Naive thymus-derived CD4-positive, alpha-beta T cell (primary cell): Measurements from ENCODE around the gene RIPOR1. TPM values are rescaled to one million over a fixed set of nuclear protein-coding genes. Genes with fewer than 3 reads are reported as not detected.

Experiments
- ATAC-seq: fragments of 150-1000 bp; cut with Tn5 transposase; 2 replicates; pipeline ENCODE4 v1.10.0; 2021; ENCODE audit warnings: mild to moderate bottlenecking, moderate library complexity
- CTCF ChIA-PET: fragments of 350-600 bp; sonication (Branson Sonifier 250); formaldehyde crosslinking; loops from one replicate; lab custom pipeline; 2021; ENCODE audit warnings: antibody characterized with exemption; lab: Charles Lee
- POLR2A ChIA-PET: fragments of 350-600 bp; sonication (Branson Sonifier 250); formaldehyde crosslinking; loops from one replicate; lab custom pipeline; 2021; ENCODE audit warnings: antibody characterized with exemption, inconsistent platforms; lab: Charles Lee
- DNase-seq, 9 donors: peaks; one replicate each; pipeline versions ENCODE4 v3.0.0 to v3.0.0-alpha.2; 2020 to 2022; ENCODE audit warnings: mixed read lengths in 1 of 9
- H3K27ac ChIP-seq: one replicate; pipeline ENCODE4 v1.7.0; 2013; ENCODE audit warnings: mild to moderate bottlenecking, low read depth, low read length, moderate library complexity
- H3K27me3 ChIP-seq, 2 donors: one replicate each; pipeline ENCODE4 v1.7.0; 2013; ENCODE audit warnings: low read length in 2 of 2, mild to moderate bottlenecking in 2 of 2, moderate library complexity in 2 of 2; ENCODE audit not compliant: control insufficient read depth in 2 of 2, insufficient read depth in 2 of 2
- H3K36me3 ChIP-seq, 3 experiments: 1 replicate in 2 of 3; 2 replicates in 1 of 3; pipeline ENCODE4 v1.7.0; 2013; ENCODE audit warnings: low read length in 3 of 3, mild to moderate bottlenecking in 3 of 3, moderate library complexity in 1 of 3; ENCODE audit not compliant: insufficient read depth in 3 of 3, control insufficient read depth in 2 of 3
- H3K4me1 ChIP-seq, 2 donors: one replicate each; pipeline ENCODE4 v1.7.0; 2013; ENCODE audit warnings: low read length in 2 of 2, mild to moderate bottlenecking in 2 of 2, moderate library complexity in 1 of 2; ENCODE audit not compliant: control insufficient read depth in 2 of 2, insufficient read depth in 2 of 2
- H3K4me3 ChIP-seq: 2 replicates; pipeline ENCODE4 v1.7.0; 2013; ENCODE audit warnings: mild to moderate bottlenecking, low read length
- H3K9me3 ChIP-seq, 3 experiments: 1 replicate in 2 of 3; 2 replicates in 1 of 3; pipeline ENCODE4 v1.7.0; 2013; ENCODE audit warnings: low read length in 3 of 3; ENCODE audit not compliant: control insufficient read depth in 2 of 3
- H3K27ac Mint-ChIP-seq, 9 donors: one replicate each; pipeline ENCODE4 v1.8.0; 2020 to 2022; ENCODE audit warnings: mixed read lengths in 9 of 9, mild to moderate bottlenecking in 8 of 9, moderate library complexity in 5 of 9, inconsistent platforms in 2 of 9
- H3K27me3 Mint-ChIP-seq, 5 donors: one replicate each; pipeline ENCODE4 v1.8.0; 2021 to 2022; ENCODE audit warnings: mixed read lengths in 5 of 5, mild to moderate bottlenecking in 1 of 5
- H3K36me3 Mint-ChIP-seq, 5 donors: one replicate each; pipeline ENCODE4 v1.8.0; 2020 to 2022; ENCODE audit warnings: mixed read lengths in 5 of 5, mild to moderate bottlenecking in 3 of 5, inconsistent platforms in 1 of 5
- H3K4me1 Mint-ChIP-seq, 7 donors: one replicate each; pipeline ENCODE4 v1.8.0; 2020 to 2022; ENCODE audit warnings: mixed read lengths in 7 of 7, mild to moderate bottlenecking in 3 of 7, inconsistent platforms in 1 of 7
- H3K4me3 Mint-ChIP-seq, 10 donors: one replicate each; pipeline ENCODE4 v1.8.0; 2020 to 2022; ENCODE audit warnings: mild to moderate bottlenecking in 10 of 10, mixed read lengths in 10 of 10, moderate library complexity in 6 of 10, inconsistent platforms in 2 of 10
- H3K9me3 Mint-ChIP-seq, 11 donors: one replicate each; pipeline ENCODE4 v1.8.0; 2020 to 2022; ENCODE audit warnings: mixed read lengths in 11 of 11, mild to moderate bottlenecking in 4 of 11, inconsistent platforms in 1 of 11, moderate library complexity in 1 of 11
- intact Hi-C, 2 donors: fragments of 100-400 bp; cut with micrococcal nuclease; formaldehyde crosslinking; loops; one replicate each; pipeline ENCODE4 v1.15.1; 2023
- polyA plus RNA-seq, 2 donors: library from polyadenylated mRNA; unstranded; fragments of 300-500 nt; fragmentation: Illumina TruSeq; gene quantifications; one replicate each; pipeline ENCODE4 v1.2.3, GENCODE V29; 2021
- total RNA-seq, 6 experiments: library from RNA in 5 of 6; stranded (reverse) in 5 of 6; gene quantifications; 1 replicate in 5 of 6; 2 replicates in 1 of 6; pipeline ENCODE4 v1.2.3 and lab custom pipeline; 2021 to 2026

Gene RIPOR1
- total and polyA plus RNA-seq, 7 experiments from 2014 or later, result 2.5 to 103 (median 47.2) TPM

- intact Hi-C loops, result no loop called here
- Histone ChIP-seq H3K4me1 (peaks cover 27 to 39% of the 10 kb centered on the region in 2 donors), H3K36me3 (peaks cover 0 to 5% (median 0%) of the 10 kb centered on the region in 3 experiments), H3K27me3 (no peaks in the 10 kb centered on the region), H3K27ac (no peak overlapping the region), H3K4me3 (no peak overlapping the region), H3K9me3 (no peaks in the 10 kb centered on the region)
- Mint-ChIP-seq H3K27me3 (no peaks in the 10 kb centered on the region), H3K4me3 (peak overlapping the region in 1 of 10 donors; percentile 12), H3K4me1 (peaks cover 26 to 63% (median 47%) of the 10 kb centered on the region in 7 donors), H3K36me3 (peaks cover 0 to 15% (median 11%) of the 10 kb centered on the region in 5 donors), H3K9me3 (no peaks in the 10 kb centered on the region), H3K27ac (peak overlapping the region in 1 of 9 donors; percentile 68)
- ChIA-PET CTCF (interaction anchor here (0.6 to 11.9 kb wide), 7 partner anchors 9 to 109 kb away, joined by 3 to 256 read pairs (median 4); partner anchors contain the start of gene CARMIL2), POLR2A (interaction anchor here (1.0 to 14.0 kb wide), 3 partner anchors 13 to 101 kb away, joined by 3 to 581 read pairs (median 3); partner anchors contain the start of gene ACD)
- ATAC-seq (no peak), DNase-seq (no peak)
These were observed 30.2 kb downstream of the RIPOR1 start for GRCh38 chr16:67558859-67559258.

- no peak for DNase-seq
- H3K27ac ChIP-seq, result peak overlapping the region; percentile 98
- peak overlapping the region; percentile 85 to 93 (median 90) for H3K4me3 Mint-ChIP-seq
- CTCF ChIA-PET, result interaction anchor here (1.0 to 11.9 kb wide), 6 partner anchors 10 to 84 kb away, joined by 3 to 256 read pairs (median 16); partner anchors contain the start of gene CARMIL2
- no peaks in the 10 kb centered on the region for H3K9me3 Mint-ChIP-seq
- POLR2A ChIA-PET, result interaction anchor here (0.6 to 14.0 kb wide), 11 partner anchors 15 to 323 kb away, joined by 3 to 581 read pairs (median 11); partner anchors contain the start of genes ACD, ATP6V0D1, C16orf86 and CARMIL2
- intact Hi-C loops, result loop anchor here (5.0 to 10.0 kb wide), 6 partner anchors 334 to 1281 kb away; partner anchors contain the start of genes NFATC3 (in 1 of the 2), PRMT7 (in 1 of the 2), PSMB10 (in 1 of the 2) and SLC7A6OS (in 1 of the 2)
- H3K27me3 ChIP-seq, result no peaks in the 10 kb centered on the region
- H3K27me3 Mint-ChIP-seq, result no peaks in the 10 kb centered on the region
- H3K9me3 ChIP-seq, result no peaks in the 10 kb centered on the region
- no peak for ATAC-seq
- peaks cover 0 to 5% (median 0%) of the 10 kb centered on the region in 3 experiments for H3K36me3 ChIP-seq
- H3K36me3 Mint-ChIP-seq, result peaks cover 0 to 9% (median 8%) of the 10 kb centered on the region in 5 donors
- H3K4me1 Mint-ChIP-seq, result peaks cover 29 to 65% (median 47%) of the 10 kb centered on the region in 7 donors
- H3K4me1 ChIP-seq, result peaks cover 39 to 45% of the 10 kb centered on the region in 2 donors
- peak overlapping the region; percentile 90 to 99 (median 96) for H3K27ac Mint-ChIP-seq
- H3K4me3 ChIP-seq, result peak overlapping the region; percentile 72
These were observed 32.3 kb downstream of the RIPOR1 start for GRCh38 chr16:67560827-67561342.

GRCh38 chr16:67561501-67561823, 32.8 kb downstream of the RIPOR1 start:
- peaks cover 0 to 9% (median 6%) of the 10 kb centered on the region in 5 donors for H3K36me3 Mint-ChIP-seq
- H3K4me1 ChIP-seq, result peaks cover 35 to 40% of the 10 kb centered on the region in 2 donors

GRCh38 chr16:67561824-67562525, 33.3 kb downstream of the RIPOR1 start:
- Mint-ChIP-seq H3K4me1 (peaks cover 28 to 64% (median 46%) of the 10 kb centered on the region in 7 donors), H3K9me3 (no peaks in the 10 kb centered on the region), H3K27ac (peak overlapping the region; percentile 90 to 99 (median 96)), H3K4me3 (peak overlapping the region; percentile 85 to 93 (median 90)), H3K27me3 (no peaks in the 10 kb centered on the region), H3K36me3 (peaks cover 0 to 9% (median 6%) of the 10 kb centered on the region in 5 donors)
- ATAC-seq (peak; percentile 86), DNase-seq (peak; percentile 93 to 98 (median 96))
- peaks cover 30 to 36% of the 10 kb centered on the region in 2 donors for H3K4me1 ChIP-seq
- H3K36me3 ChIP-seq, result peaks cover 0 to 5% (median 0%) of the 10 kb centered on the region in 3 experiments
- H3K27me3 ChIP-seq, result no peaks in the 10 kb centered on the region
- peak overlapping the region; percentile 72 for H3K4me3 ChIP-seq
- peak overlapping the region; percentile 98 for H3K27ac ChIP-seq
- H3K9me3 ChIP-seq, result no peaks in the 10 kb centered on the region
- intact Hi-C loops, result loop anchor here (1.0 to 10.0 kb wide), 22 partner anchors 15 to 1280 kb away; partner anchors contain the start of genes ACD (in 2 of the 2), ATP6V0D1 (in 2 of the 2), NFATC3 (in 2 of the 2) and NUTF2 (in 2 of the 2)
- ChIA-PET CTCF (interaction anchor here (0.8 to 11.9 kb wide), 17 partner anchors 11 to 152 kb away, joined by 3 to 256 read pairs (median 3); partner anchors contain the start of genes ACD, CARMIL2, PARD6A and RIPOR1), POLR2A (interaction anchor here (0.8 to 14.0 kb wide), 17 partner anchors 10 to 444 kb away, joined by 3 to 581 read pairs (median 5); partner anchors contain the start of genes ACD, ATP6V0D1, C16orf86 and CARMIL2)

More at GRCh38 chr16:67561501-67561823, 32.8 kb downstream of the RIPOR1 start:
- peak overlapping the region; percentile 98 for H3K27ac ChIP-seq
- intact Hi-C loops, result loop anchor here (5.0 to 10.0 kb wide), 6 partner anchors 334 to 1281 kb away; partner anchors contain the start of genes NFATC3 (in 1 of the 2), PRMT7 (in 1 of the 2), PSMB10 (in 1 of the 2) and SLC7A6OS (in 1 of the 2)
- H3K4me3 Mint-ChIP-seq, result peak overlapping the region; percentile 85 to 93 (median 90)
- H3K27me3 Mint-ChIP-seq, result no peaks in the 10 kb centered on the region
- peaks cover 25 to 63% (median 44%) of the 10 kb centered on the region in 7 donors for H3K4me1 Mint-ChIP-seq
- peak overlapping the region; percentile 90 to 99 (median 96) for H3K27ac Mint-ChIP-seq
- no peak for ATAC-seq
- H3K36me3 ChIP-seq, result peaks cover 0 to 5% (median 0%) of the 10 kb centered on the region in 3 experiments
- ChIA-PET CTCF (interaction anchor here (0.8 to 11.9 kb wide), 9 partner anchors 11 to 99 kb away, joined by 3 to 256 read pairs (median 6); partner anchors contain the start of genes ACD, CARMIL2 and PARD6A), POLR2A (interaction anchor here (0.6 to 14.0 kb wide), 15 partner anchors 11 to 444 kb away, joined by 3 to 581 read pairs (median 7); partner anchors contain the start of genes ACD, ATP6V0D1, C16orf86 and CARMIL2)
- no peaks in the 10 kb centered on the region for H3K27me3 ChIP-seq
- peak overlapping the region; percentile 72 for H3K4me3 ChIP-seq
- H3K9me3 ChIP-seq, result no peaks in the 10 kb centered on the region
- DNase-seq, result no peak
- H3K9me3 Mint-ChIP-seq, result no peaks in the 10 kb centered on the region

- H3K4me3 Mint-ChIP-seq, result peak within 1 kb of the TSS; percentile 87 to 93 (median 91)
- H3K9me3 Mint-ChIP-seq, result no peaks in the 10 kb centered on the region
- peak within 1 kb of the TSS; percentile 72 for H3K4me3 ChIP-seq
- H3K4me1 Mint-ChIP-seq, result peaks cover 30 to 64% (median 46%) of the 10 kb centered on the region in 7 donors
- no peaks in the 10 kb centered on the region for H3K9me3 ChIP-seq
- peak in 1 of 9 donors; percentile 81 for DNase-seq
- intact Hi-C loops, result loop anchor here (1.0 to 10.0 kb wide), 22 partner anchors 15 to 1280 kb away; partner anchors contain the start of genes ACD (in 2 of the 2), ATP6V0D1 (in 2 of the 2), NFATC3 (in 2 of the 2) and NUTF2 (in 2 of the 2)
- no peaks in the 10 kb centered on the region for H3K27me3 Mint-ChIP-seq
- peaks cover 29 to 40% of the 10 kb centered on the region in 2 donors for H3K4me1 ChIP-seq
- ATAC-seq, result peak; percentile 72
- peak within 1 kb of the TSS; percentile 98 for H3K27ac ChIP-seq
- peak within 1 kb of the TSS; percentile 90 to 99 (median 96) for H3K27ac Mint-ChIP-seq
- POLR2A ChIA-PET, result interaction anchor here (1.0 to 14.0 kb wide), 19 partner anchors 16 to 443 kb away, joined by 3 to 581 read pairs (median 5); partner anchors contain the start of genes ACD, ATP6V0D1, C16orf86 and CARMIL2
- CTCF ChIA-PET, result interaction anchor here (0.9 to 11.9 kb wide), 16 partner anchors 11 to 152 kb away, joined by 3 to 256 read pairs (median 4); partner anchors contain the start of genes ACD, CARMIL2, PARD6A and RIPOR1
- H3K36me3 ChIP-seq, result peaks cover 0 to 5% (median 0%) of the 10 kb centered on the region in 3 experiments
- H3K36me3 Mint-ChIP-seq, result peaks cover 0 to 9% (median 8%) of the 10 kb centered on the region in 5 donors
- H3K27me3 ChIP-seq, result no peaks in the 10 kb centered on the region
These were observed 33.9 kb downstream of the RIPOR1 start, which contains the start of gene CTCF for GRCh38 chr16:67562526-67562917. Gene CTCF (plus strand): TSS chr16:67562526. CDS start chr16:67610833, 48,307 bp downstream.
